ENCODE results near the gene KCNAB3.

DNA sequence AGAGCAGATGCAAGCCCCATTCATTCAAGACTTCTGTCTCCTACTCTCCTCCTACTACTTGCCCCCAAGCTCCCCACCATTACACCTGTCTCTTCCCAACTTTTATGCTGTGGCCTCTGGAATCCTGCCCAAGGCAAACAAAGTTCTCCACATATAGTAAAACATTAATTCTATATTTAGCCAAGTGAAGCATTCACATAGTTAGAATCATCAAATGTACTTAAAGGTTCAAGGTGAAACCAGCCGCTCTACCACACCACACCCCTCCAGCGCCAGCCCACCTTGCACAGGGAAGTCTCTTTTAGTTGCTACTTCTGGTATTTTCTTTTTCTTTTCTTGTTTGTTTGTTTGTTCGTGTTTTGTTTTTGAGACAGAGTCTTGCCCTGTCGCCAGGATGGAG is 47.4 kb upstream of the KCNAB3 start:
- TF ChIP-seq CTBP1 (IDR thresholded peaks at IDR 0.05; ENCODE audit: borderline replicate concordance) (no peak), ELF4 (IDR thresholded peaks at IDR 0.05) (no peak), TARDBP (IDR thresholded peaks at IDR 0.05) (no peak), FOXA1 (IDR thresholded peaks at IDR 0.05) (no peak), BHLHE40 (IDR thresholded peaks at IDR 0.05; ENCODE audit: borderline replicate concordance) (no peak)

All from HEK293T (cell line).